ENCODE measurements around the gene CMTR2.
A peak's percentile ranks its signal among the peaks of the same experiment; 100 is the strongest.
"Not testable (repeated sequence)": the region's sequence is repeated elsewhere in the genome, so short reads cannot be mapped to it uniquely, and the experiment has no call there.

CMTR2 gene, protein sequence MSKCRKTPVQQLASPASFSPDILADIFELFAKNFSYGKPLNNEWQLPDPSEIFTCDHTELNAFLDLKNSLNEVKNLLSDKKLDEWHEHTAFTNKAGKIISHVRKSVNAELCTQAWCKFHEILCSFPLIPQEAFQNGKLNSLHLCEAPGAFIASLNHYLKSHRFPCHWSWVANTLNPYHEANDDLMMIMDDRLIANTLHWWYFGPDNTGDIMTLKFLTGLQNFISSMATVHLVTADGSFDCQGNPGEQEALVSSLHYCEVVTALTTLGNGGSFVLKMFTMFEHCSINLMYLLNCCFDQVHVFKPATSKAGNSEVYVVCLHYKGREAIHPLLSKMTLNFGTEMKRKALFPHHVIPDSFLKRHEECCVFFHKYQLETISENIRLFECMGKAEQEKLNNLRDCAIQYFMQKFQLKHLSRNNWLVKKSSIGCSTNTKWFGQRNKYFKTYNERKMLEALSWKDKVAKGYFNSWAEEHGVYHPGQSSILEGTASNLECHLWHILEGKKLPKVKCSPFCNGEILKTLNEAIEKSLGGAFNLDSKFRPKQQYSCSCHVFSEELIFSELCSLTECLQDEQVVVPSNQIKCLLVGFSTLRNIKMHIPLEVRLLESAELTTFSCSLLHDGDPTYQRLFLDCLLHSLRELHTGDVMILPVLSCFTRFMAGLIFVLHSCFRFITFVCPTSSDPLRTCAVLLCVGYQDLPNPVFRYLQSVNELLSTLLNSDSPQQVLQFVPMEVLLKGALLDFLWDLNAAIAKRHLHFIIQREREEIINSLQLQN

DNA sequence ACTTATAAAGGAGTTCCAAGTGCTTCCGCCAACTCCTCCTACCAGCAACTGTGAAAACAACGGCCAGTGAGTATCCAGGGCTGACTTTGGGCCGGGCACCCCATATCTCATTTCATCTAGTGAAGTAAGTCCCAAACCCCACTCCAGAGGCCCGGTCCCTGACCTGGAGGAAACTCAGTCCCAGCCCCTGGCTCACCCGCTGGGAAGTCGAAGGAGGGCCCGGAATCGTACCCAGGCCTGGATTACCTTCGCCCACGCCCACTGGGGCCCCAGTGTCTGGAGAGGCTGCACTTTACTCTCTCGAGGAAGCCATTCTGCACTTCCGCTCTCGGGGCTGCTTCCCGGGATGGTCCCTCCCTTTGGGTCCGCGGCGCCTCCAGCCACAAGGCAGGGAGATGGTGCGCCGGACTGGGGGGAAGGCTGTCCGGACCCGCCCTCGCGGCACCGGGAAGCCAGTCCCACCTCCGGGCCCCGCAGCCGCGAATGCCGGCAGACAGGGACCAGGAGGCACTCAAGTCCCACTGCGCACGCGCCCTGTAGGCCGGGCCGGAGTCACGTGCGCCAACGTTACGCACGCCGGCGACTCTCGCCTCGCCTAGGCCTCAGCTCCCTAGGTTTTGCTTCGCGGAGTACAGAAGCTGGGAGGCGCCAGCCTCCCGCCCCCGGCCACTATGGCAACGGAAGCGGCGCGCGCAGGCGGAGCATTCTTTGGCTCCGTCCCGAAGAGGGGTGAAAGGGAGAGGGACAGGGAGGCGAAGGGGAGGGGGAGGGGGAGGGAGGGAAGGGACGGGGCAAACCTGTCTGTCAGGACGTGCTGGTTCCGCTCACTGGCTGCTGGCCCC, at the start of gene CMTR2:
CMTR2 (minus strand) TSS at position 513 of the 842 bp plus-strand sequence. CDS start 3,482 bp downstream, outside the sequence.
- Histone ChIP-seq H3K27ac (ENCODE audit: low read depth, low read length) (peak within 1 kb of the TSS; percentile 71), H3K36me3 (ENCODE audit: control insufficient read depth, insufficient read depth, low read length) (peaks cover 25% of the 10 kb centered on the region), H3K9me3 (ENCODE audit: control insufficient read depth, insufficient read depth, low read depth, low read length) (no peaks in the 10 kb centered on the region), H3K27me3 (ENCODE audit: control insufficient read depth, insufficient read depth, low read length) (no peaks in the 10 kb centered on the region), H3K4me3 (ENCODE audit: low read depth, low read length) (peak within 1 kb of the TSS; percentile 80), H3K4me1 (ENCODE audit: control insufficient read depth, insufficient read depth, low read length) (peaks cover 7% of the 10 kb centered on the region; the same call in 1 of the 2 replicates), H3K9ac (ENCODE audit: low read length) (peak within 1 kb of the TSS; percentile 81)

DNA sequence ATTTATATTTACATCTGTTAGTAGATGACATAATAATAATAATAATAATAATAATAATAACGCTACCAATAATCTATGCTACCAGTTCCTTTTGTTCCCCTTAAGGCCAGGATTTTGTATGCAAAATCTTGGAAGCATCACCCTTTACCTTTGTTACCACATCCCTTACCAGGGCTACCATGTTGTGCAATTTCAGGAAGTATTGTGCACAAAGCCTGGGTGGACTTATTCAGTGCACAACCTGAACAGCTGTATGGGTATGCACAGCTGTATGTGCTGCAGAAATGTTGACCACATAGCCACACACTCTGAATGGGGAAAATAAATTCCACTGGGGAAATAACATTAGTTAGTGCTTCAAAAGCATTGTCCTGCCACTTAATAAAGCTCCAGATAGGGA, 49.4 kb upstream of the CMTR2 start:
- Histone ChIP-seq H3K4me1 (ENCODE audit: control insufficient read depth, insufficient read depth, low read length) (no peaks in the 10 kb centered on the region), H3K27me3 (ENCODE audit: control insufficient read depth, insufficient read depth, low read length) (peaks cover 2% of the 10 kb centered on the region; the same call in 1 of the 2 replicates), H3K4me3 (ENCODE audit: low read depth, low read length) (no peak overlapping the region), H3K9me3 (ENCODE audit: control insufficient read depth, insufficient read depth, low read depth, low read length) (no peaks in the 10 kb centered on the region), H3K36me3 (ENCODE audit: control insufficient read depth, insufficient read depth, low read length) (no peaks in the 10 kb centered on the region), H3K9ac (ENCODE audit: low read length) (no peak overlapping the region), H3K27ac (ENCODE audit: low read depth, low read length) (no peak overlapping the region)

DNA sequence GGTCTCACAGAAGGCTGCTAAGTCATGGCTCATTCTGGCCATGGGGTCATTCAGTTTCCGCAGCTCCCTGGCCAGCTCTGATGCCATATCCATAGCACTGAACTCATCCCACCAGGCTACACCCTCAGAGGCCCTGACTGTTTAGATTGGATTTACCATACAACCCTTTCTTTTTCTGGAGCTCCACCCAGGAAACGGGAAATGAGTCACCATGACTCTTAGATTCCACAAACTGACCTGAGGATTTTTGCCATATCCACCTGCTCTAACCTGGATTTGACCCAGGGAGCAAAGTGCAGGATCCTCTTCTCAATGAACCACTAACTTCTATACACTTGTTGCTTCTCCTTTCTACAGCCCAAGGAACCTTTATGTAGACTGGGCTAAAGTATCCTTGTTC, 49.0 kb upstream of the CMTR2 start:
- H3K27ac ChIP-seq (ENCODE audit: low read depth, low read length), result no peak overlapping the region
- H3K9ac ChIP-seq (ENCODE audit: low read length), result no peak overlapping the region
- H3K4me1 ChIP-seq (ENCODE audit: control insufficient read depth, insufficient read depth, low read length), result no peaks in the 10 kb centered on the region
- no peak overlapping the region for H3K4me3 ChIP-seq (ENCODE audit: low read depth, low read length)
- H3K9me3 ChIP-seq (ENCODE audit: control insufficient read depth, insufficient read depth, low read depth, low read length), result no peaks in the 10 kb centered on the region
- no peaks in the 10 kb centered on the region for H3K36me3 ChIP-seq (ENCODE audit: control insufficient read depth, insufficient read depth, low read length)
- H3K27me3 ChIP-seq (ENCODE audit: control insufficient read depth, insufficient read depth, low read length), result peaks cover 2% of the 10 kb centered on the region; the same call in 1 of the 2 replicates

DNA sequence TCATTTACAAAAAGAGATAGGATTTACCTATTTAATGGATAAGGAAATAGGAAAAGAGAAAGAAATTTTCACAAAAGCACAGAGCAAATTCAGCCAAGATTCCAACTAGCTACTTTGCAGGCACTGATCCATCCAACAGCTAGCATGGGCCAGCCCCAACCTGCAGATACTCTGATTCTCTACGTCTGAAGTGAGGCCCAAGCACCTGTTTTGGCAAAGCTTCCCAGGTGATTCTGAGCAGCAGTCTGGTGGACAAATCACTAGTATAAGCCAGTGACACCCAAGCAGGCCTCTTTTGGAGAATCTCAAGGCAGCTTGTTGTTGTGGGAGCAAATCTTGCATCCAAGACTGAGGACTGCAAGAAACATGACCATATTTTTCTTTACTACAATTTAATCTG, 48.4 kb upstream of the CMTR2 start:
- Histone ChIP-seq H3K9me3 (ENCODE audit: control insufficient read depth, insufficient read depth, low read depth, low read length) (no peaks in the 10 kb centered on the region), H3K27me3 (ENCODE audit: control insufficient read depth, insufficient read depth, low read length) (peaks cover 2% of the 10 kb centered on the region; the same call in 1 of the 2 replicates), H3K9ac (ENCODE audit: low read length) (no peak overlapping the region), H3K4me1 (ENCODE audit: control insufficient read depth, insufficient read depth, low read length) (no peaks in the 10 kb centered on the region), H3K4me3 (ENCODE audit: low read depth, low read length) (no peak overlapping the region), H3K36me3 (ENCODE audit: control insufficient read depth, insufficient read depth, low read length) (no peaks in the 10 kb centered on the region), H3K27ac (ENCODE audit: low read depth, low read length) (no peak overlapping the region)

DNA sequence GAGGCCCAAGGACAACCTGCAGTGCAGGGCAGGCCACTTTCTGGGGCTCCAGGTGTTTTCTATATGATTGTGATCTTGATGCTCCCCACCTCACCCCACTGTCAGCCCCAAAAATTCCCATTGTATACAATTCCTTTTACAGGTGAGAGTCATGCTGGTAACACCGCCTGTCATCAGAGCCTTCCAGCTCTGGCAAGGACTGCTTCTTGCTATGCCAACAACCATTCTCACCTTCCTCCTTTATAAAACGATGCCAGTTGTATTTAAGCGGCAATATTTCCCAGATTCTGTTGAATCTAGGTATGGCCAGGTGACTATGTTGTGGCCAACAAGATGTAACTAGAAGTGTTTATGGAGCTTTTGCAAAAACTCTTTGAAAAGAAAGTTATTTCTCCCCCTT, 38.9 kb upstream of the CMTR2 start:
- no peak overlapping the region for H3K27ac ChIP-seq (ENCODE audit: low read depth, low read length)
- no peak overlapping the region for H3K4me3 ChIP-seq (ENCODE audit: low read depth, low read length)
- no peaks in the 10 kb centered on the region for H3K9me3 ChIP-seq (ENCODE audit: control insufficient read depth, insufficient read depth, low read depth, low read length)
- no peak overlapping the region for H3K9ac ChIP-seq (ENCODE audit: low read length)
- no peaks in the 10 kb centered on the region for H3K27me3 ChIP-seq (ENCODE audit: control insufficient read depth, insufficient read depth, low read length)
- H3K36me3 ChIP-seq (ENCODE audit: control insufficient read depth, insufficient read depth, low read length), result no peaks in the 10 kb centered on the region
- H3K4me1 ChIP-seq (ENCODE audit: control insufficient read depth, insufficient read depth, low read length), result no peaks in the 10 kb centered on the region

DNA sequence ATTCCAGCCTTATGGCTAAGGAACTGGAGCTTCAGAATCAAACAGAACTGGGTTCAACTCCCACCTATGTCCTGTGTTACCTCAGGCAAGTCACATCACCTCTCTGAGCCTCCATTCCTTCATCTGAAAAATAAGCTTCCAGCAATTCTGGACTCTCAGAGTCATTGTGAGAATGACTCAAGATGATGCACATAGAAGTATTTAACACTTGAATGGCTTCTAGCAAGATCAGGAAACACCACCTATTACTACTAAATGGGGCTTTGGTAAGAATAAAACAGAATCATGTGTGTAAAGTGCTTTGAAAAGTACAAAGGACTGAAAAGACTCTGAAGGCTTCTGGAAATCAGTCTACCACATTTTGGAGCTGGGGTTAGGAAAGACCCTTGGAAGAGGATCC, 38.5 kb upstream of the CMTR2 start:
- Histone ChIP-seq H3K27me3 (ENCODE audit: control insufficient read depth, insufficient read depth, low read length) (no peaks in the 10 kb centered on the region), H3K9ac (ENCODE audit: low read length) (no peak overlapping the region), H3K27ac (ENCODE audit: low read depth, low read length) (no peak overlapping the region)

DNA sequence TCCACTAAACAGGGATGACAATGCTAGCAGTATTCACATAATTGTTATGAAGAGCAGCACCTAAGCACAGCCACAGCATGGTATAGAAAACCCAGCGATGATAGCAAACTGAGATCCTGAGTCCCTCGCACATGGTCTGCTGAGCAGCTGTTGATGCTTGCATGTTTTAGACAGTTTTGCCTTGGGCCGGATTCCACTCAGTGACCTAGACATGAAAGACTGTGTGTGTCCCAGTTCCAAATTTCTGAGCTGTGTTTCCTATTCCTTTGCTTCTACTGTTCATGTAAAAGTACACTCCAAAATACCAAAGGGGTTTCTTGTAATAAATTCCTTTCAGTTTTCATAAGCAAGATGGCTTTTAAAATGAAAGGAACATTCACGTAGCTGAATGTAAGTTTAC, 30.8 kb upstream of the CMTR2 start:
- no peak overlapping the region for H3K9ac ChIP-seq (ENCODE audit: low read length)
- H3K36me3 ChIP-seq (ENCODE audit: control insufficient read depth, insufficient read depth, low read length), result no peaks in the 10 kb centered on the region
- no peak overlapping the region for H3K4me3 ChIP-seq (ENCODE audit: low read depth, low read length)
- no peaks in the 10 kb centered on the region; the same call in 1 of the 2 replicates for H3K27me3 ChIP-seq (ENCODE audit: control insufficient read depth, insufficient read depth, low read length)
- no peaks in the 10 kb centered on the region for H3K9me3 ChIP-seq (ENCODE audit: control insufficient read depth, insufficient read depth, low read depth, low read length)
- H3K4me1 ChIP-seq (ENCODE audit: control insufficient read depth, insufficient read depth, low read length), result no peaks in the 10 kb centered on the region
- no peak overlapping the region for H3K27ac ChIP-seq (ENCODE audit: low read depth, low read length)

More for the DNA sequence above, 38.5 kb upstream of the CMTR2 start:
- no peaks in the 10 kb centered on the region for H3K36me3 ChIP-seq (ENCODE audit: control insufficient read depth, insufficient read depth, low read length)
- no peaks in the 10 kb centered on the region for H3K4me1 ChIP-seq (ENCODE audit: control insufficient read depth, insufficient read depth, low read length)
- no peak overlapping the region for H3K4me3 ChIP-seq (ENCODE audit: low read depth, low read length)
- H3K9me3 ChIP-seq (ENCODE audit: control insufficient read depth, insufficient read depth, low read depth, low read length), result no peaks in the 10 kb centered on the region

DNA sequence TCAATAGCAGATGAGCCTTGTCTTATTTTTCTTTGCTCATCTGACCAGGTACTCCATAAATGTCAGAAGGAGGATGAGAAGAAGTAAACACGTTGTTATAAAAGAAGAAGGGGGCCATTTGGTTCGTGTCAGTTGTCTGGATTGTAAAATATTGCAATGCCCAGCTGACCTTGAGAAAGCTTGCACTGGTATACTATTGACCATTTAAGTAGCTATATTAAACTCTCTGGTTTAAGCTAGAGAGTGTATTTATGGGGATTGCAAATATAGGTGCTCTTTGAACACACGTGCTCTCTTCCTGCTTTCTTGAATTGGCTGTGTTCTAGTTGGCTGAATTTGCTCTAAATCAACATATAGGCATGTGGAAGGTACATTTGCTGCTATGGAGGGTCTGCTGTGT, 26.1 kb upstream of the CMTR2 start:
- Histone ChIP-seq H3K9me3 (ENCODE audit: control insufficient read depth, insufficient read depth, low read depth, low read length) (no peaks in the 10 kb centered on the region), H3K4me1 (ENCODE audit: control insufficient read depth, insufficient read depth, low read length) (no peaks in the 10 kb centered on the region), H3K27me3 (ENCODE audit: control insufficient read depth, insufficient read depth, low read length) (peaks cover 3% of the 10 kb centered on the region; the same call in 1 of the 2 replicates), H3K9ac (ENCODE audit: low read length) (no peak overlapping the region), H3K4me3 (ENCODE audit: low read depth, low read length) (no peak overlapping the region), H3K36me3 (ENCODE audit: control insufficient read depth, insufficient read depth, low read length) (no peaks in the 10 kb centered on the region), H3K27ac (ENCODE audit: low read depth, low read length) (no peak overlapping the region)

DNA sequence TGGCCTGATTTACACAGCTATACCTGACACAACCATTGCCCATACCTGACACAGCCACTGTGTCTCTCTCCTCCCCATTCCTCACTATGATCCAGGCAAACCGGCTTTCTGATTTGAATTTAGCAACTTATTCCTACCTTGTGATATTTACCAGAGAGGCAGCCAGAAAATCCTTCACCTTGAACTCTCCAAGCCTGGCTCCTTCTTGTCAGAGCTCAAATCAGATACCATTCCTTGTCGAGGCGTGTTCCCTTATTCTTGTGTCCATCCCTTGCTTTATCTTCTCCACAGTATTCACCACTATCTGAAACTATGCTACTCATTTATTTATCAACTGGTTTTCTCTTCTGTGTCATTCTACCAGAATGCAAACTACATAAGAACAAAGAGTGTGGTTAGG, 24.4 kb upstream of the CMTR2 start:
- H3K9me3 ChIP-seq (ENCODE audit: control insufficient read depth, insufficient read depth, low read depth, low read length); H3K36me3 ChIP-seq (ENCODE audit: control insufficient read depth, insufficient read depth, low read length); H3K4me3 ChIP-seq (ENCODE audit: low read depth, low read length); H3K27me3 ChIP-seq (ENCODE audit: control insufficient read depth, insufficient read depth, low read length); H3K9ac ChIP-seq (ENCODE audit: low read length); H3K4me1 ChIP-seq (ENCODE audit: control insufficient read depth, insufficient read depth, low read length); H3K27ac ChIP-seq (ENCODE audit: low read depth, low read length): not testable (repeated sequence)

DNA sequence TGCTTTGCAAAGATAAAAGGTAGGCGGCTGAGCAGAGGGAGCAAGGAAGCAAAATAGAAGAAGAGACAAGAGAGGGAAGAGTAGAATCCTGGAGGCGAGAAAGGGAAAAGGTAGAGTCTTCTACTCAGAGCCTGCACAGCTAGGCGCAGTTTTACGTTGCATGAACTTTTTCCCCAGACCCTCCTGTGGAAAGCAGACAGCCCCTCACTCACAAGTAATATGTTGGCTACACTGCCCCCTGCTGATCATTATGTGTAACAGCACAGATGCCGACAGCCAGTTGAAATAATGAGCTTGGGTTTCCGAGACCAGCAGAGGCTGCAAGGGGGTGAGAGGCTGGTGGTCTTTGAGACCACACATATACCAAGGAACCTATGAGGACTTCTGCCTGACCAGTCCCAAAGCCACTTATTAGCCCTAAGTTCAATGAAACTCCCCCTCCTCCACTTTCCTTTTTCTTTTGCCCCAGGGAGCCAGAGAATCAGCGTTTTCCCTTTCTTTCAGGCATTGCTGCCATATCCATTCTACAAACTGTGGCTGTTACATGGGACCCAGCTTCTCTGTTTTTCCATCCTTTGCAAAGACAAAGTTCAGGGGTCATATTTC, 22.5 kb upstream of the CMTR2 start:
- H3K9me3 ChIP-seq (ENCODE audit: control insufficient read depth, insufficient read depth, low read depth, low read length), result no peaks in the 10 kb centered on the region
- H3K36me3 ChIP-seq (ENCODE audit: control insufficient read depth, insufficient read depth, low read length), result no peaks in the 10 kb centered on the region
- no peak overlapping the region for H3K27ac ChIP-seq (ENCODE audit: low read depth, low read length)
- H3K4me1 ChIP-seq (ENCODE audit: control insufficient read depth, insufficient read depth, low read length), result no peaks in the 10 kb centered on the region
- peaks cover 3% of the 10 kb centered on the region; the same call in 1 of the 2 replicates for H3K27me3 ChIP-seq (ENCODE audit: control insufficient read depth, insufficient read depth, low read length)
- no peak overlapping the region for H3K9ac ChIP-seq (ENCODE audit: low read length)
- no peak overlapping the region for H3K4me3 ChIP-seq (ENCODE audit: low read depth, low read length)

Data from HUES6 (cell line).